Measurements from ENCODE around the gene LRRC74A.

LRRC74A gene

GRCh38 chr14:76916040-76916715, 90.0 kb downstream of the LRRC74A start:
- no peak for DNase-seq
- no peak for TF ChIP-seq CTCF (IDR thresholded peaks at IDR 0.05; ENCODE audit: low read depth, low read length)
- Histone ChIP-seq H3K9me3 (no peaks in the 10 kb centered on the region), H3K4me3 (ENCODE audit: low read depth, low read length) (no peak overlapping the region), H3K4me1 (peaks cover 45% of the 10 kb centered on the region), H3K27me3 (no peaks in the 10 kb centered on the region), H3K36me3 (no peaks in the 10 kb centered on the region)

GRCh38 chr14:76917158-76917596, 91.0 kb downstream of the LRRC74A start:
- TF ChIP-seq CTCF (IDR thresholded peaks at IDR 0.05; ENCODE audit: low read depth, low read length), result peak; percentile 95
- DNase-seq, result peak; percentile 84
- Histone ChIP-seq H3K4me3 (ENCODE audit: low read depth, low read length) (no peak overlapping the region), H3K27me3 (no peaks in the 10 kb centered on the region), H3K9me3 (no peaks in the 10 kb centered on the region), H3K4me1 (peaks cover 54% of the 10 kb centered on the region), H3K36me3 (no peaks in the 10 kb centered on the region)

GRCh38 chr14:76917745-76918255, 91.6 kb downstream of the LRRC74A start:
- Histone ChIP-seq H3K27me3 (no peaks in the 10 kb centered on the region), H3K4me3 (ENCODE audit: low read depth, low read length) (no peak overlapping the region), H3K9me3 (no peaks in the 10 kb centered on the region), H3K36me3 (no peaks in the 10 kb centered on the region), H3K4me1 (peaks cover 58% of the 10 kb centered on the region)
- no peak for TF ChIP-seq CTCF (IDR thresholded peaks at IDR 0.05; ENCODE audit: low read depth, low read length)
- no peak for DNase-seq

- Histone ChIP-seq H3K36me3 (no peaks in the 10 kb centered on the region), H3K27me3 (no peaks in the 10 kb centered on the region), H3K4me1 (peaks cover 59% of the 10 kb centered on the region), H3K4me3 (ENCODE audit: low read depth, low read length) (peak overlapping the region; percentile 2), H3K9me3 (no peaks in the 10 kb centered on the region)
- DNase-seq, result peak; percentile 91
- TF ChIP-seq CTCF (IDR thresholded peaks at IDR 0.05; ENCODE audit: low read depth, low read length), result peak; percentile 17; the same call in 1 of the 2 replicates
Measured at GRCh38 chr14:76918256-76918781, 92.1 kb downstream of the LRRC74A start.

GRCh38 chr14:76918782-76919394, 92.7 kb downstream of the LRRC74A start:
- no peaks in the 10 kb centered on the region for H3K27me3 ChIP-seq
- H3K4me1 ChIP-seq, result peaks cover 54% of the 10 kb centered on the region
- no peaks in the 10 kb centered on the region for H3K9me3 ChIP-seq
- peak; percentile 87 for DNase-seq
- H3K4me3 ChIP-seq (ENCODE audit: low read depth, low read length), result peak overlapping the region; percentile 46
- H3K36me3 ChIP-seq, result no peaks in the 10 kb centered on the region
- no peak for TF ChIP-seq CTCF (IDR thresholded peaks at IDR 0.05; ENCODE audit: low read depth, low read length)

Measured in BE2C (cell line).